H9 (cell line): ENCODE measurements around the gene WDR75. TPM values are rescaled to one million over a fixed set of nuclear protein-coding genes. Genes with fewer than 3 reads are reported as not detected.

Source experiments
- DNase-seq: peaks from one replicate; pipeline ENCODE4 v3.0.0-alpha.2; 2017
- H2AFZ ChIP-seq: one replicate; pipeline ENCODE4 v1.6.1; 2013; ENCODE audit warnings: mild to moderate bottlenecking, low read length, control low read depth, moderate library complexity
- H2AK5ac ChIP-seq: 2 replicates; pipeline ENCODE4 v1.6.1; 2013; ENCODE audit warnings: low read length, control low read depth, mixed read lengths; ENCODE audit not compliant: insufficient read length
- H2BK120ac ChIP-seq: one replicate; pipeline ENCODE4 v1.6.1; 2013; ENCODE audit warnings: low read depth, mild to moderate bottlenecking, low read length, control low read depth, inconsistent platforms; ENCODE audit not compliant: poor library complexity, severe bottlenecking
- H2BK12ac ChIP-seq: 2 replicates; pipeline ENCODE4 v1.6.1; 2013; ENCODE audit warnings: low read length, control low read depth, mixed read lengths, low read depth; ENCODE audit not compliant: insufficient read length
- H2BK15ac ChIP-seq: 2 replicates; pipeline ENCODE4 v1.6.1; 2013; ENCODE audit warnings: low read depth, low read length, control low read depth
- H2BK20ac ChIP-seq: one replicate; pipeline ENCODE4 v1.6.1; 2013; ENCODE audit warnings: low read depth, mild to moderate bottlenecking, low read length, control low read depth, inconsistent platforms; ENCODE audit not compliant: poor library complexity, severe bottlenecking
- H2BK5ac ChIP-seq: 2 replicates; pipeline ENCODE4 v1.6.1; 2013; ENCODE audit warnings: low read length, control low read depth, mixed read lengths; ENCODE audit not compliant: insufficient read length
- H3K14ac ChIP-seq: 2 replicates; pipeline ENCODE4 v1.6.1; 2013; ENCODE audit warnings: low read length, control low read depth; ENCODE audit not compliant: insufficient read depth
- H3K18ac ChIP-seq: 2 replicates; pipeline ENCODE4 v1.6.1; 2013; ENCODE audit warnings: low read depth, mild to moderate bottlenecking, mixed read lengths, low read length, control low read depth; ENCODE audit not compliant: insufficient read length
- H3K23ac ChIP-seq: 2 replicates; pipeline ENCODE4 v1.6.1; 2013; ENCODE audit warnings: low read length, control low read depth, mixed read lengths, low read depth; ENCODE audit not compliant: insufficient read length
- H3K23me2 ChIP-seq: 2 replicates; pipeline ENCODE4 v1.6.1; 2013; ENCODE audit warnings: low read depth, mild to moderate bottlenecking, mixed read lengths, low read length, control low read depth; ENCODE audit not compliant: insufficient read length, poor library complexity, severe bottlenecking
- H3K27ac ChIP-seq: 2 replicates; pipeline ENCODE4 v1.5.1; 2013; ENCODE audit warnings: low read length, control low read depth, mixed read lengths, low read depth; ENCODE audit not compliant: insufficient read length
- H3K27me3 ChIP-seq: 2 replicates; pipeline ENCODE4 v1.6.1; 2013; ENCODE audit warnings: low read length, control low read depth, inconsistent platforms; ENCODE audit not compliant: insufficient read depth
- H3K4ac ChIP-seq: 2 replicates; pipeline ENCODE4 v1.6.1; 2013; ENCODE audit warnings: low read depth, mild to moderate bottlenecking, control low read depth, inconsistent platforms, low read length, moderate library complexity
- H3K4me1 ChIP-seq: 2 replicates; pipeline ENCODE4 v1.6.1; 2013; ENCODE audit warnings: low read length, control low read depth, inconsistent platforms; ENCODE audit not compliant: insufficient read depth
- H3K4me2 ChIP-seq: 2 replicates; pipeline ENCODE4 v1.6.1; 2013; ENCODE audit warnings: low read length, control low read depth, mixed read lengths; ENCODE audit not compliant: insufficient read length, insufficient read depth
- H3K56ac ChIP-seq: 2 replicates; pipeline ENCODE4 v1.6.1; 2013; ENCODE audit warnings: low read depth, mild to moderate bottlenecking, mixed read lengths, low read length, control low read depth; ENCODE audit not compliant: insufficient read length
- H3K79me1 ChIP-seq: 2 replicates; pipeline ENCODE4 v1.6.1; 2013; ENCODE audit warnings: low read depth, mild to moderate bottlenecking, moderate library complexity, low read length, control low read depth, inconsistent platforms; ENCODE audit not compliant: insufficient read depth, poor library complexity, severe bottlenecking
- H3K79me2 ChIP-seq: 2 replicates; pipeline ENCODE4 v1.6.1; 2013; ENCODE audit warnings: low read length, control low read depth, inconsistent platforms; ENCODE audit not compliant: insufficient read depth
- H3K9ac ChIP-seq: 2 replicates; pipeline ENCODE4 v1.6.1; 2013; ENCODE audit warnings: low read length, control low read depth, mixed read lengths; ENCODE audit not compliant: insufficient read length; ENCODE audit errors: extremely low read depth
- H3K9me3 ChIP-seq: one replicate; pipeline ENCODE4 v1.6.1; 2013; ENCODE audit warnings: low read depth, low read length, inconsistent platforms; ENCODE audit not compliant: control insufficient read depth
- H3T11ph ChIP-seq: one replicate; pipeline ENCODE4 v1.6.1; 2013; ENCODE audit warnings: mild to moderate bottlenecking, low read length, control low read depth, inconsistent platforms
- H4K20me1 ChIP-seq: one replicate; pipeline ENCODE4 v1.6.1; 2013; ENCODE audit not compliant: control insufficient read depth, insufficient read length, insufficient read depth
- H4K5ac ChIP-seq: 2 replicates; pipeline ENCODE4 v1.6.1; 2013; ENCODE audit warnings: low read depth, mild to moderate bottlenecking, mixed read lengths, low read length, control low read depth; ENCODE audit not compliant: insufficient read length
- H4K8ac ChIP-seq: replicated peaks from 2 replicates; pipeline ENCODE4 v1.6.1; 2013; ENCODE audit warnings: low read length, control low read depth, mixed read lengths, low read depth; ENCODE audit not compliant: insufficient read length
- H4K91ac ChIP-seq: 2 replicates; pipeline ENCODE4 v1.6.1; 2013; ENCODE audit warnings: low read depth, mild to moderate bottlenecking, moderate library complexity, mixed read lengths, low read length, control low read depth; ENCODE audit not compliant: insufficient read length
- H3K27ac Mint-ChIP-seq, 3 experiments: 2 replicates in 2 of 3; 3 replicates in 1 of 3; pipeline ENCODE4 v1.8.0; 2020 to 2021; ENCODE audit warnings: mixed read lengths in 3 of 3, mild to moderate bottlenecking in 1 of 3, moderate library complexity in 1 of 3
- H3K27me3 Mint-ChIP-seq: 2 replicates; pipeline ENCODE4 v1.8.0; 2021; ENCODE audit warnings: low read depth, mild to moderate bottlenecking, moderate library complexity, mixed read lengths
- H3K36me3 Mint-ChIP-seq, 3 experiments: 2 replicates in 2 of 3; 3 replicates in 1 of 3; pipeline ENCODE4 v1.8.0; 2020 to 2021; ENCODE audit warnings: low read depth in 3 of 3, mixed read lengths in 3 of 3; ENCODE audit not compliant: insufficient read depth in 1 of 3
- H3K4me1 Mint-ChIP-seq, 2 experiments: 2 replicates each; pipeline ENCODE4 v1.8.0; 2020; ENCODE audit warnings: mixed read lengths in 2 of 2
- H3K4me3 Mint-ChIP-seq, 2 experiments: 2 replicates in 1 of 2; 3 replicates in 1 of 2; pipeline ENCODE4 v1.8.0; 2020 to 2021; ENCODE audit warnings: mild to moderate bottlenecking in 2 of 2, mixed read lengths in 2 of 2, moderate library complexity in 1 of 2
- H3K9me3 Mint-ChIP-seq, 2 experiments: 2 replicates in 1 of 2; 3 replicates in 1 of 2; pipeline ENCODE4 v1.8.0; 2020; ENCODE audit warnings: mild to moderate bottlenecking in 2 of 2, mixed read lengths in 2 of 2, moderate library complexity in 1 of 2
- CTCF ChIP-seq: fragments of 200-600 bp; sonication (generic); conservative IDR thresholded peaks from 3 replicates; pipeline ENCODE4 v1.8.0; 2021; ENCODE audit warnings: antibody characterized with exemption, mild to moderate bottlenecking
- WGBS: extraction: QIAGEN DNeasy Blood & Tissue Kit; methylation state at CpG from one replicate; pipeline ENCODE4 v1.1.7; 2013; ENCODE audit warnings: missing lambda C conversion rate, low lambda C conversion rate, mixed read lengths; ENCODE audit not compliant: insufficient read length; ENCODE audit errors: extremely low coverage; 5-methylcytosine and 5-hydroxymethylcytosine counted together
- total RNA-seq: library from RNA; stranded (reverse); gene quantifications from 2 replicates; pipeline ENCODE4 v1.2.1, GENCODE V29; 2021

The WDR75 gene
- total RNA-seq, 1 experiment from 2014 or later, result 80.6 TPM

- H4K5ac ChIP-seq, result no peak overlapping the region
- no peak overlapping the region for H2BK15ac ChIP-seq
- H3K79me2 ChIP-seq, result no peaks in the 10 kb centered on the region
- no peak overlapping the region for H3K4ac ChIP-seq
- no peaks in the 10 kb centered on the region for H3K27me3 Mint-ChIP-seq
- H3K4me1 Mint-ChIP-seq, result no peaks in the 10 kb centered on the region
- H3K4me3 Mint-ChIP-seq, result no peak overlapping the region
- H2BK5ac ChIP-seq, result no peak overlapping the region
- H3T11ph ChIP-seq, result no peak overlapping the region
- no peak overlapping the region for H3K56ac ChIP-seq
- no peak overlapping the region for H2AK5ac ChIP-seq
- H3K27ac ChIP-seq, result no peak overlapping the region
- no CpG with 5 or more reads among the region's 2 CpGs for WGBS
- H3K4me1 ChIP-seq, result no peaks in the 10 kb centered on the region
- H4K8ac ChIP-seq, result no peak overlapping the region
- H2BK12ac ChIP-seq, result no peak overlapping the region
- no peaks in the 10 kb centered on the region for H3K9me3 Mint-ChIP-seq
- H3K9ac ChIP-seq, result no peak overlapping the region
- H3K23me2 ChIP-seq, result no peaks in the 10 kb centered on the region
- H3K36me3 Mint-ChIP-seq, result peaks cover 38 to 92% (median 72%) of the 10 kb centered on the region in 3 experiments; a peak in 6 of 7 replicates
- no peak overlapping the region for H3K27ac Mint-ChIP-seq
- H3K14ac ChIP-seq, result no peak overlapping the region
- no peak overlapping the region for H2BK20ac ChIP-seq
- H3K23ac ChIP-seq, result no peak overlapping the region
- H3K27me3 ChIP-seq, result no peaks in the 10 kb centered on the region
- H3K4me2 ChIP-seq, result no peak overlapping the region
- no peaks in the 10 kb centered on the region for H4K20me1 ChIP-seq
- DNase-seq, result no peak
- H2AFZ ChIP-seq, result no peak overlapping the region
- no peak for TF ChIP-seq CTCF
- no peak overlapping the region for H3K18ac ChIP-seq
- no peaks in the 10 kb centered on the region for H3K9me3 ChIP-seq
- H3K79me1 ChIP-seq, result no peaks in the 10 kb centered on the region
- no peak overlapping the region for H2BK120ac ChIP-seq
- no peak overlapping the region for H4K91ac ChIP-seq
Measured at GRCh38 chr2:189454009-189454408, 12.7 kb downstream of the WDR75 start.
